ENCODE measurements around the gene SLC22A16.

DNA sequence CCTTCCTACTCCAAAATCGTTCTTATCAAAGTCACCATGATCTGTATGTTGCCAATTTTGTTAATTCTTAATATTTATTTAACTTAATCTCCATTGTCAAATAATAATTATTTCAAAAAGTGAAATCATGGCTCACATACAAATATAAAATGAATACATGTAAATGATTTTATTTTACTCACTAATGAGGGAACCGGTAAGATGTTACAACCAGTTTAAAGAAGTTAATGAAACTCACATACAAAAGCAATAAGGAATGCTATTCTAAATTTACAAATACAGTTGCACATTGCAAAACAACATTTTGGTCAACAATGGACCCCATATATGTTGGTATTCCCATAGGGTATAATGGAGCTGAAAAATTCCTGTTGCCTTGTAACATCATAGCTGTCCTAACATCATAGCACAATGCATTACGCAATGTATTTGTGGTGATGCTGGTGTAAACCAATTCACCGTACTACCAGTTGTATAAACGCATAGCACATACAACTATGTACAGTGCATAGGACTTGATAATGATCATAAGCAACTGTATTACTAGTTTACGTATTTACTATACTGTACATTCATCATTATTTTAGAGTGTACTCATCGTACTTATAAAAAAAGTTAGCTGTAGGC, 6.5 kb upstream of the SLC22A16 start:
- TF ChIP-seq, protein P1, sequence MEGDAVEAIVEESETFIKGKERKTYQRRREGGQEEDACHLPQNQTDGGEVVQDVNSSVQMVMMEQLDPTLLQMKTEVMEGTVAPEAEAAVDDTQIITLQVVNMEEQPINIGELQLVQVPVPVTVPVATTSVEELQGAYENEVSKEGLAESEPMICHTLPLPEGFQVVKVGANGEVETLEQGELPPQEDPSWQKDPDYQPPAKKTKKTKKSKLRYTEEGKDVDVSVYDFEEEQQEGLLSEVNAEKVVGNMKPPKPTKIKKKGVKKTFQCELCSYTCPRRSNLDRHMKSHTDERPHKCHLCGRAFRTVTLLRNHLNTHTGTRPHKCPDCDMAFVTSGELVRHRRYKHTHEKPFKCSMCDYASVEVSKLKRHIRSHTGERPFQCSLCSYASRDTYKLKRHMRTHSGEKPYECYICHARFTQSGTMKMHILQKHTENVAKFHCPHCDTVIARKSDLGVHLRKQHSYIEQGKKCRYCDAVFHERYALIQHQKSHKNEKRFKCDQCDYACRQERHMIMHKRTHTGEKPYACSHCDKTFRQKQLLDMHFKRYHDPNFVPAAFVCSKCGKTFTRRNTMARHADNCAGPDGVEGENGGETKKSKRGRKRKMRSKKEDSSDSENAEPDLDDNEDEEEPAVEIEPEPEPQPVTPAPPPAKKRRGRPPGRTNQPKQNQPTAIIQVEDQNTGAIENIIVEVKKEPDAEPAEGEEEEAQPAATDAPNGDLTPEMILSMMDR (IDR thresholded peaks at IDR 0.05; ENCODE audit: low read depth, low read length), result no peak
- TF ChIP-seq EZH2phosphoT487 (IDR thresholded peaks at IDR 0.05; ENCODE audit: low read depth), result no peak

Data from OCI-LY3 (cell line).